GM12865 (cell line): ENCODE measurements around the gene FAM107B.
"Not testable (repeated sequence)": the region's sequence is repeated elsewhere in the genome, so short reads cannot be mapped to it uniquely, and the experiment has no call there.

Experiments used
- DNase-seq: peaks from one replicate; pipeline ENCODE4 v3.0.0; 2010; ENCODE audit warnings: low read depth
- H3K4me3 ChIP-seq: 2 replicates; pipeline ENCODE4 v1.5.1; 2011; ENCODE audit warnings: mild to moderate bottlenecking, low read depth, low read length, control low read depth
- CTCF ChIP-seq: IDR thresholded peaks from 2 replicates; pipeline ENCODE4 v1.5.1; 2011; ENCODE audit warnings: low read length, control low read depth, low read depth, inconsistent platforms; ENCODE audit not compliant: insufficient read depth; ENCODE audit errors: missing control alignments

Gene FAM107B

GRCh38 chr10:14724931-14725330 is 49.8 kb downstream of the FAM107B start:
- DNase-seq: no peak
- no peak overlapping the region for H3K4me3 ChIP-seq
- TF ChIP-seq CTCF: no peak

- no peak overlapping the region for H3K4me3 ChIP-seq
- no peak for DNase-seq
- TF ChIP-seq CTCF: no peak
Measured at GRCh38 chr10:14723052-14723689, 51.5 kb downstream of the FAM107B start.

- H3K4me3 ChIP-seq: no peak overlapping the region
- TF ChIP-seq CTCF: no peak
- DNase-seq: no peak
Measured at GRCh38 chr10:14717552-14717951, 57.1 kb downstream of the FAM107B start.

GRCh38 chr10:14712991-14713424 is 61.7 kb downstream of the FAM107B start:
- no peak for TF ChIP-seq CTCF
- H3K4me3 ChIP-seq: no peak overlapping the region

GRCh38 chr10:14709344-14709743 is 65.4 kb downstream of the FAM107B start:
- not testable (repeated sequence) for DNase-seq, H3K4me3 ChIP-seq

More at GRCh38 chr10:14712991-14713424, 61.7 kb downstream of the FAM107B start:
- no peak for DNase-seq

- no peak overlapping the region for H3K4me3 ChIP-seq
- DNase-seq: no peak
- TF ChIP-seq CTCF: no peak
Measured at GRCh38 chr10:14707481-14707880, 67.2 kb downstream of the FAM107B start.

- H3K4me3 ChIP-seq: no peak overlapping the region
- no peak for DNase-seq
Measured at GRCh38 chr10:14705548-14706230, 69.0 kb downstream of the FAM107B start.

More at GRCh38 chr10:14705548-14706230, 69.0 kb downstream of the FAM107B start:
- TF ChIP-seq CTCF: no peak
